Activated CD4-positive, alpha-beta T cell treated with anti-CD3 and anti-CD28 coated beads, Interleukin-2, amount 50 U/mL, for 4 hours (primary cell): ENCODE measurements around the gene TRAF4.
"Not testable (repeated sequence)": the region's sequence is repeated elsewhere in the genome, so short reads cannot be mapped to it uniquely, and the experiment has no call there.

Experiments used
- DNase-seq, 2 experiments: peaks; one replicate each; pipeline ENCODE4 v3.0.0-alpha.2; 2020

TRAF4 gene

GRCh38 chr17:28734712-28735241 lies 9.0 kb upstream of the TRAF4 start:
- no peak for DNase-seq

- no peak for DNase-seq
Measured at GRCh38 chr17:28735242-28735722, 8.5 kb upstream of the TRAF4 start.

GRCh38 chr17:28735913-28736769 lies 7.7 kb upstream of the TRAF4 start:
- DNase-seq = not testable (repeated sequence)

- DNase-seq = no peak
Measured at GRCh38 chr17:28737316-28737715, 6.5 kb upstream of the TRAF4 start.

GRCh38 chr17:28737770-28738679 lies 5.8 kb upstream of the TRAF4 start:
- no peak for DNase-seq

GRCh38 chr17:28738680-28739384 lies 5.0 kb upstream of the TRAF4 start:
- DNase-seq = peak; percentile 68 to 75

GRCh38 chr17:28740406-28741357 lies 3.1 kb upstream of the TRAF4 start:
- DNase-seq = no peak

GRCh38 chr17:28741358-28742349 lies 2.2 kb upstream of the TRAF4 start:
- no peak for DNase-seq

GRCh38 chr17:28744104-28744971 lies 527 bp downstream of the TRAF4 start:
- peak; percentile 60 to 64 for DNase-seq

- no peak for DNase-seq
Measured at GRCh38 chr17:28744972-28745785, 1.4 kb downstream of the TRAF4 start.

- no peak for DNase-seq
Measured at GRCh38 chr17:28745786-28746411, 2.1 kb downstream of the TRAF4 start.

- DNase-seq = no peak
Measured at GRCh38 chr17:28746611-28747050, 2.8 kb downstream of the TRAF4 start.

- no peak for DNase-seq
Measured at GRCh38 chr17:28747051-28747691, 3.4 kb downstream of the TRAF4 start.

GRCh38 chr17:28747801-28748750 lies 4.3 kb downstream of the TRAF4 start:
- no peak for DNase-seq

GRCh38 chr17:28748852-28749515 lies 5.2 kb downstream of the TRAF4 start:
- no peak for DNase-seq
